Mammary epithelial cell (primary cell): Measurements from ENCODE around the gene SMARCA2.

Experiments
- EZH2 ChIP-seq: IDR thresholded peaks from 2 replicates; pipeline ENCODE4 v1.6.1; 2012; ENCODE audit warnings: low read length, inconsistent platforms, borderline replicate concordance
- TF ChIP-seq, protein P1 (sequence below), 2 donors: IDR thresholded peaks in 1 of 2; conservative IDR thresholded peaks in 1 of 2; 2 replicates each; pipeline ENCODE4 v1.5.1; 2011 to 2012; ENCODE audit warnings: inconsistent platforms in 2 of 2, low read length in 2 of 2, mild to moderate bottlenecking in 2 of 2, control low read depth in 1 of 2, low read depth in 1 of 2; ENCODE audit not compliant: insufficient read depth in 1 of 2; ENCODE audit errors: extremely low read depth in 1 of 2

DNA sequence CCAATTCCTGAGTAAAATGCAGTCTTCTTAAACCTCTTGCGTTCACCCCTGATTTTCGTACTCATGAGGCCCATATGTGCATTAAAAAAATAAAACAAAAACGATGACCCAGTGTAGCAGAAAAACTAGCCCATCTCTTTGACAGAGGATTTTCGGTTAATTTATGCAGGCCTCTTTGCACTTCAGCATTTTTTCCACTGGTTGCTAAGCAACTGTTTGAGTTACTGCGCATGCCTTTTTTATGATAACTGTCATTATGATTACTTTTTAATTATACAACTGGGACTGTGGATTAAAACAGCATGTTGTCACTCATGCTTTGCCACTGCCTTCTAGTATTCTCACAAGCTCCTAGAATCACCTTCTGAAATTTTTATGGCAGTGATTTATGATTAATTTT lies 165.0 kb downstream of the SMARCA2 start:
- TF ChIP-seq, protein P1, sequence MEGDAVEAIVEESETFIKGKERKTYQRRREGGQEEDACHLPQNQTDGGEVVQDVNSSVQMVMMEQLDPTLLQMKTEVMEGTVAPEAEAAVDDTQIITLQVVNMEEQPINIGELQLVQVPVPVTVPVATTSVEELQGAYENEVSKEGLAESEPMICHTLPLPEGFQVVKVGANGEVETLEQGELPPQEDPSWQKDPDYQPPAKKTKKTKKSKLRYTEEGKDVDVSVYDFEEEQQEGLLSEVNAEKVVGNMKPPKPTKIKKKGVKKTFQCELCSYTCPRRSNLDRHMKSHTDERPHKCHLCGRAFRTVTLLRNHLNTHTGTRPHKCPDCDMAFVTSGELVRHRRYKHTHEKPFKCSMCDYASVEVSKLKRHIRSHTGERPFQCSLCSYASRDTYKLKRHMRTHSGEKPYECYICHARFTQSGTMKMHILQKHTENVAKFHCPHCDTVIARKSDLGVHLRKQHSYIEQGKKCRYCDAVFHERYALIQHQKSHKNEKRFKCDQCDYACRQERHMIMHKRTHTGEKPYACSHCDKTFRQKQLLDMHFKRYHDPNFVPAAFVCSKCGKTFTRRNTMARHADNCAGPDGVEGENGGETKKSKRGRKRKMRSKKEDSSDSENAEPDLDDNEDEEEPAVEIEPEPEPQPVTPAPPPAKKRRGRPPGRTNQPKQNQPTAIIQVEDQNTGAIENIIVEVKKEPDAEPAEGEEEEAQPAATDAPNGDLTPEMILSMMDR (conservative IDR thresholded peaks at IDR 0.05 in 1 of 2, IDR thresholded peaks at IDR 0.05 in 1 of 2; ENCODE audit: extremely low read depth in 1 of 2, insufficient read depth in 1 of 2, low read depth in 1 of 2, low read length in 2 of 2) = no peak
- no peak for TF ChIP-seq EZH2
